ENCODE results near the gene PDLIM3.

Gene PDLIM3

DNA sequence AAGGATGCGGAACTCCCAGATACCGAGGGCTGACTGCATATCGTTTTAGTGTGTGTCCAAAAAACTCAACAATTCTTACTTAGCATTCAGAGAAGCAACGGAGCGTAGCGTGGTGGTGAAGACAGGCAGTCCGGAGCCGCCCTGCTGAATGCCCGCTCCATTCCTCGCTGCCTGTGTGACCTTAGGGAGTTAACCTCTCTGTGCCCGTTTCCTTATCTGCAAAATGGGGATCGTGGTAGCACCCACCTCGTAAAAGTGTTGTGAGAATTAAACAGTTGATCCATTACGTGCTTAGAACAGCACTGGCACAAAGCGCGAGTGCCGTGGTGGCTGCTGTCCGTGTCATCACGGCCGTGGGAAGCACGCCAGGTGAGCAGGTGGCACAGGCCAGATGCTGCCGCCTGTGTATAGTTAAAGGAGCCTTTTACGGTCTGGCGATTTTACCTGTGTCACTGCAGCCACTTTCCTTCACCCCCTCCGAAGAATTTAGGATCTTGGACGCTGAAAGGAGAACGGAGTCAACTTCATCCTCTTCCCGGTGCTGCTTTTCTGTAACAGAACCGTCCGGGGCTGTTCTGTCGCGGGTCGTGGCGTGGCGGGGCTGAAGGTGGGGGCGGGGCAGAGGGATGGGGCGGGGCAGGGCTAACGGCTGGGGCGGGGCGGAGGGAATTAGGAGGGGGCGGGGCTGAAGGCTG is 64.7 kb downstream of the PDLIM3 start:
- DNase-seq (ENCODE audit: low read depth), result no peak

DNA sequence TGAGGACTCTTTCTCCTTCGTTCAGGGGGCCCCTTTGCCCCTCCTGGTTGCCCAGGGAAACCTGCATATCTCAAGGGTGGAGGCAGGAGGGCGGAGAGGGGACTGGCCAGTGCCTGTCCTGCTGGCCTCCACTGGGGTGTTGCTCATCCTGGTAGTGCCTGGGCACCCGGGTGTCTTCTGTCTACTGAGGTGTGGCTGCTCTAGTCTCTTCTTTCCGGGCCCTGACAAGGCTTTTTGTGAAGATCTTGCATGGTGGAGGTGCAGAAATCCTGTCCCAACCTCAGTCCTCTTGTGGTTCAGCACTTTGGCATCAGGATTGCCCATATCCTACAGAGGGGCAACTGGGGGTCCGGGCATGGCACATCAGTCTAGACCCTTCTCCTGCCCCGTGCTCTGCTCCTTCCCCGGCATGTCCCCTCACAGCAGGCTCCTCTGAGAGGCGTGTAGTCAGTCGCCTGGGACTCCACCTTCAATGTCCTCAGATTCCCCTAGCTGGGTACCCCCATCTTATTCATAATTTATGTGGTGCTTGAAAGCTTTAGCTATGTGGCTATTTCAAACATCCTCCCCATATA is 65.6 kb downstream of the PDLIM3 start:
- DNase-seq (ENCODE audit: low read depth), result no peak

DNA sequence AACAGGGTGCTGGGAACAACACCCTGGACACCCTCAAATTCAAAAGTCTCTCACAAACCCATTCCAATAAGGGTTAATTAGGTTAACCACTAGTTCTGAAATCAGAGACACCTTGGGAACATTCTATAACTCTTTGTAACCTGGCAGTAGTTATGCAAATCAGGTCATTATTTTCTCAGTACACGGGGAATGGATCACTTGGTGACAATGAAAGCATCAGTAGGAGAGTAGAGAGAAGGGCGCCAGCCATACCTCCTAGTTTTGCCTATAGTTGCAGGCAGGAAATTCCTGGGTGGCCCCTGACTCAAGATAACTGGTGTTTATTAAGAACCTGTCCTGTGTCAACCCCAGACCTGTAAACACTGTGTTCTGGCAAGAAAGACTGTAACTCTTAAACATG is 66.3 kb downstream of the PDLIM3 start:
- DNase-seq (ENCODE audit: low read depth), result no peak

DNA sequence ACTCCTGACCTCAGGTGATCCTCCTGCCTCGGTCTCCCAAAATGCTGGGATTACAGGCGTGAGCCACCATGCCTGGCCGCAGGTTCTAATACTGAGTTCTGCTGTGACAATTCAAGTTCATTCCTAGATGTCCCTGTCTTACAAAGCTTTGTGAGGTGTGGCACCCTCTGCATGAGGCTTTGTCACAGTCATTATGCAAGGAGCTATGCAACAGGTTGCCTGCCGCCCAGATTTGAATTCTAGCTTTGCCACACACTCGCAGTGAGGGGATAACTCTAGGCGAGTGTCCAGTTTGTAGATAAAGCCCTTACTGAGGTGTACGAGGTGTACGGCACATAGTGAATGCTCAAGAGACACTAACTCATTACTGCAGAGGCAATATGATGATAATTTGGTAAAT is 67.3 kb downstream of the PDLIM3 start:
- DNase-seq (ENCODE audit: low read depth), result no peak

DNA sequence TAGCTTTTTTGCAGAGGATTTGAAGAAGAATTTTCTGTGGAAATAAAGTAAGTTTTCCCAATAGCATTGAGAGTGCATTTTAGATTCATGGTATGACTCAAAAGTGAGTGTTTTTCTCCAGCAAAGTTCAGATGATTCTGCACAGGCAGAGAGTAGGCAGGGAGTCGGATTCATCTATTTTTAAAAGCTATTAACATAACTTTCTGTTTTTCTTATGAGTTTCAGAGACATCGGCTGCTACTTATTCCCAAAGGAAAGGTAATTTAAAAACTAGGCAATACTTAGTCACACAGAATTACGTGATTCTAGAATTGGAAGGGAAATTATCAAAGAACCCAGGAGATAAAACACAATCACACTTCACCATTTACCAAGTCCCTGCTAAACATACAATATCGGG is 68.2 kb downstream of the PDLIM3 start:
- DNase-seq (ENCODE audit: low read depth), result no peak

DNA sequence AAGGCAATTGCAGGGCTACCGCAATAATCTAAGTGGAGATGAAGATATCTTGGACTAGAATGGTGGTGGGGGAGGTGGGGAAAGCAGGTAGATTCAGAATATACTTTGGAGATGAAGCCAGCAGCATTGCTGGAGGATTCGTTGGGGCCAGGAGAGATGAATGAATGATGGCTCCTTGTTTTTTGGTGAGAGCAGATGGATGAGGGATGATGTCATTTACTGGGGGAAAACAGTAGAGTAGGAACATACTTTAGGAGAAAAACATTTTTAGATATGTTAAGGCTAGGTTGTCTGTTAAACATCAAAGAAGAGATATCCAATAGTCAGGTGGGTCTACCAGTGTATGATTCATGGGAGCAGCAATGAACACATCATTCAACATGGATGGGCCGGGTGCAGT is 69.6 kb downstream of the PDLIM3 start:
- DNase-seq (ENCODE audit: low read depth), result no peak

DNA sequence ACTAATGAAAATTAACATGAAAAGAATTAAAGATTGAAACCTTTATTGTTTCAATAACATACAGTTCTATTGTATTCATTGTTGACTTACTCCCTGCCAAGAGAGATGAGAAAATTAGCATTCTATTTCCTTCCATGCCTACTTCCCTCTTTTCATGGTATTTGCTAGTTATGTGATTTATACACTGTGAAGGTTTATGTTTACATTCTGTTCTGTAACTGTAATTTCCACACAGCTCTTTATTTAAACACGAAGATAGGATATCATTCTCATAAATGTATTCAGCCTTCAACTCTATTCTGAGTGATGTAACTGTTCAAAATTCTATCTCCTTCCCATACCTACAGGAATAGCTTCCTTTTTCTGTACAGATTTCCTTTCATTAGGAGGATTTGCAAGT is 70.4 kb downstream of the PDLIM3 start:
- DNase-seq (ENCODE audit: low read depth), result no peak

DNA sequence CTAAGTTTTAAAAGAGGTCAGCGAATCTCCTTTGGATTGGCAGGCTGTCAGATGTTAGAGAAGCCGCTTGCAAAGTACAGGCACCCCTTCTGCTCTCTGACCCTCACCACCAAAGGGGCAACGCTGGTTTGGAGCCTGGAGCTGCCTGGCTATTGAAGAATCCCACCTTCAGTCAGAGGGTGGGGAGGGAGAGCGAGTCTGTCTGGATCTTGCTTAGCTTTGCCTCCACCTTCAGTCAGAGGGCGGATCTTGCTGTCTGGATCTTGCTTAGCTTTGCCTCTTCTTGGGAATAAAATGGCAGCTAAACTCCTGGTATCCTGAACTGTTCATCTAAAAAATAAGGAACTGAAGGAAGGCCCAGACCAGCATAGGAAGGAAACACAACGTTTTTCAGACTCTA is 71.1 kb downstream of the PDLIM3 start:
- DNase-seq (ENCODE audit: low read depth), result no peak

DNA sequence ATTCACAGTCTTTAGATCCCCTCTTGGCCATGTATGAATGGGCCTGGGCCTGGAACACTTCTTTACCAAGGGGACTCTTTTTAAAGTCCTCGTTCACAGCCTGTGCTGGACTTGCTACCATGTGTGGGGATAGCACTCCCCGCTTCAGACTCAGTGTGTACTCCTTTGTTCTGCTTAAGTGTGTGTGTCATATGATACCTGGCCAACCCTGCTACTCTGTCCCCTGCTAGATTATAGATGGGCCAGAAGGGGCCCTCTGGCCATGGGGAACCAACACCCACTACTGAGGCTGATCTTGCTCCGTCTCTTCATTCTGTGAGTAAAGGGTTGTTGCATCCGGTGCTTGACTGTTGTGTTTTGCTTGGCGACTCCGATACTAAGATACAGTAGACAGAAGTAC is 71.8 kb downstream of the PDLIM3 start:
- no peak for DNase-seq (ENCODE audit: low read depth)

DNA sequence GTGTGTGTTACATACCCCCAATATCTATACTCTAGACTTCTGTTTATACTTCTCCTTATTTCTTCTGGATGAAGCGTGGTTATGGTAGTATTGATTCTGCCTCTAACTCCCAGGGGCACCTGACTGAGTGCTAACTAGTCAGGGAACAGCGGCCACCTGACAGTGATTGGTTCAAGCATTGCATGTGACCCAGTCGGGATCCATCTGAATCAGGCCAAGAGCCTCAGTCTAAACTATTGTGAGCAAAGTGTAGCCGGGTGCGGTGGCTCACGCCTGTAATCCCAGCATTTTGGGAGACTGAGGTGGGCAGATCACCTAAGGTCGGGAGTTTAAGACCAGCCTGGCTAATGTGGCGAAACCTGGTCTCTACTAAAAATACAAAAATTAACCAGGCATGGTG is 73.7 kb downstream of the PDLIM3 start:
- DNase-seq (ENCODE audit: low read depth), result no peak

DNA sequence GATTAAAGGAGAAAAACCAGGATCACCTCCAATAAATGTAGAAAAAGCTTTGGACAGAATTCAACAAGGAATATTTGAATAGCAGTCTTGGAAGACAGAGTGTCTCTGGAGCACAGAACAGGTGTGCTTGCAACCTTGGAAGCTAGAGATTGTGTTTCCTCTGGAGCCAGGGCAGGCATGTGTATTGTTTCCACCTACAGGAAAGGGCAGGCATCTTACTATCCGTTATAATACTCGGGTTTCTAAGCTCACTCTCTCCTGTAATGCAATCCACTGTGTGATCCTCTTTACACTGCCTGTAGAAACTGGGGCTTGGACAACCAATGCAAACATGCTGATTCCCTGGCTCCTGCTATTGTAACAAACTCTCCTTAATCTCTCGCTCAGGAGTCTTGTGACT is 78.2 kb downstream of the PDLIM3 start:
- DNase-seq (ENCODE audit: low read depth), result no peak

DNA sequence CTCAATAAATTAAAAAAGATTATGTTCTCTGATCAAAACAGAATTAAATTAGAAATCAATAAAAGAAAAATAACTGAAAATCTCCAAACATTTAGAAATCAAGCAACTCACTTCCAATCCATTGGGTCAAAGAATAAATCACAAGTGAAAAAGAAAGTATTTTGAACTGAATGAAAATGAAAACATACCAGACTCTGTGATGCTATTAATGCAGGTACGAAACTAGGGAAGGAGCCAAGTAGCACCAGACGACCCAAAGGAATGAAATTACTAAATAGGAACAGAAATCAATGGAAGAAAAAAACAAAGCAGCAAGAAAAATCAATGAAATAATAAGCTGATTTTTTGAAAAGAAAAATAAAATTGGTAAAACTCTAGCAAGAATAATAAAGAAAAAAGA is 79.2 kb downstream of the PDLIM3 start:
- no peak for DNase-seq (ENCODE audit: low read depth)
